ENCODE measurements around the gene PAK6. TPM values are rescaled to one million over a fixed set of nuclear protein-coding genes. Genes with fewer than 3 reads are reported as not detected.

The PAK6 gene
- total and polyA plus RNA-seq, 9 of the 15 experiments (the other 6 are each of a cell fraction or from before 2014, with no cell fraction given), result 0.03 to 0.74 (median 0.16) TPM; not detected in 2

- TF ChIP-seq E2F1 (CRISPR knock-in tag; IDR thresholded peaks at IDR 0.05), result peak; percentile 80; the same call in 1 of the 2 replicates
- peak; percentile 45 for TF ChIP-seq MYC (IDR thresholded peaks at IDR 0.05; ENCODE audit: low read depth, low read length)
- no peak for TF ChIP-seq MYC (CRISPR knock-in tag; IDR thresholded peaks at IDR 0.05; ENCODE audit: borderline replicate concordance, low read depth)
- peak; percentile 90 to 94 for TF ChIP-seq MAZ (CRISPR knock-in tag; conservative IDR thresholded peaks at IDR 0.05 in 1 of 2, IDR thresholded peaks at IDR 0.05 in 1 of 2)
- TF ChIP-seq TCF15 (CRISPR knock-in tag; IDR thresholded peaks at IDR 0.05), result no peak
- no peak for TF ChIP-seq POLR3G (IDR thresholded peaks at IDR 0.05; ENCODE audit: extremely low read depth, insufficient read length, insufficient replicate concordance)
- TF ChIP-seq KLF6 (CRISPR knock-in tag; IDR thresholded peaks at IDR 0.05; ENCODE audit: borderline replicate concordance), result no peak
- TF ChIP-seq RBM14 (IDR thresholded peaks at IDR 0.05; ENCODE audit: borderline replicate concordance, insufficient read depth, low read depth, low read length), result no peak
- TF ChIP-seq ESRRB (CRISPR knock-in tag; IDR thresholded peaks at IDR 0.05; ENCODE audit: borderline replicate concordance), result no peak
- no peak for TF ChIP-seq ZNF384 (IDR thresholded peaks at IDR 0.05; ENCODE audit: low read depth, low read length)
- TF ChIP-seq CHD1 (IDR thresholded peaks at IDR 0.05; ENCODE audit: low read length), result no peak
- no peak for TF ChIP-seq ZBTB8A (IDR thresholded peaks at IDR 0.05; ENCODE audit: partially characterized antibody)
- no peak for TF ChIP-seq ZNF121 (CRISPR knock-in tag; conservative IDR thresholded peaks at IDR 0.05)
- no peak for TF ChIP-seq FOXK1 (CRISPR knock-in tag; IDR thresholded peaks at IDR 0.05; ENCODE audit: borderline replicate concordance)
- no peak for TF ChIP-seq FOXA1 (IDR thresholded peaks at IDR 0.05; ENCODE audit: borderline replicate concordance)
- peak; percentile 78; the same call in 1 of the 2 replicates for TF ChIP-seq NR3C1 (CRISPR knock-in tag; IDR thresholded peaks at IDR 0.05)
- TF ChIP-seq SOX6 (IDR thresholded peaks at IDR 0.05), result peak; percentile 65; the same call in 1 of the 2 replicates
- TF ChIP-seq YBX1 (IDR thresholded peaks at IDR 0.05), result no peak
- TF ChIP-seq ZFX (CRISPR knock-in tag; IDR thresholded peaks at IDR 0.05), result peak; percentile 55
- no peak for TF ChIP-seq CSDE1 (IDR thresholded peaks at IDR 0.05)
- peak; percentile 87 for TF ChIP-seq ZNF431 (CRISPR knock-in tag; IDR thresholded peaks at IDR 0.05)
- TF ChIP-seq ZNF354B (CRISPR knock-in tag; IDR thresholded peaks at IDR 0.05), result no peak
- TF ChIP-seq NELFE (IDR thresholded peaks at IDR 0.05; ENCODE audit: insufficient read depth, insufficient read length), result no peak
- peak; percentile 41 for TF ChIP-seq RBM25 (IDR thresholded peaks at IDR 0.05; ENCODE audit: low read depth, low read length, severe bottlenecking)
- TF ChIP-seq NCOR1 (IDR thresholded peaks at IDR 0.05), result no peak
- TF ChIP-seq RB1 (IDR thresholded peaks at IDR 0.05; ENCODE audit: low read depth), result peak; percentile 78
- no peak for TF ChIP-seq NR2C1 (IDR thresholded peaks at IDR 0.05)
- TF ChIP-seq NR2C1 (tag; IDR thresholded peaks at IDR 0.05), result no peak
- no peak for TF ChIP-seq ERF (CRISPR knock-in tag; IDR thresholded peaks at IDR 0.05)
- TF ChIP-seq WHSC1 (IDR thresholded peaks at IDR 0.05; ENCODE audit: low read length), result no peak
- no peak for TF ChIP-seq SMAD2 (IDR thresholded peaks at IDR 0.05; ENCODE audit: low read depth, low read length)
- TF ChIP-seq HNRNPH1 (optimal IDR thresholded peaks at IDR 0.05; ENCODE audit: low read depth, low read length), result no peak
These were observed 84.5 kb downstream of the PAK6 start, which contains the start of gene INAFM2 (continued) for GRCh38 chr15:40323239-40323952.

Data from K562 (cell line).